ENCODE results near the gene LHX2.

DNA sequence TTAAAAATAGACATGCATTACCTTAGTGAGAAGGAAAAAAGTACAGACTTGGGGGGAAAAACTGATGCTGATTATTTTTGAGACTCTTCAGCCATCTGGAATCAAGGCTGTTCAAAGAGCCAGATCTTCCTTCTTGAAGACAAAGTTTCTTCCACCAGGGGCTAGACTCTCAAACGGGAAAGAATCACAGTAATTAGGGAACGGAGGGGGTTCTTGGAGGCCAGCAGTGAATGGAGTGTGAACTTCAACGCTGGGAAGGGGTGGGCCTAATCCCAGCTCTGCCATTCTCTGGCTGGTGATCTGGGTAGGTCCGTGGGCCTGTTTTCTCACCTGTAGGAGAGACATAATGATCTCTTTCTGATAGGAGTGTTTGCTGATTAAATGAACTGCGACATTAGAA lies 21.1 kb upstream of the LHX2 start:
- TF ChIP-seq, protein P1, sequence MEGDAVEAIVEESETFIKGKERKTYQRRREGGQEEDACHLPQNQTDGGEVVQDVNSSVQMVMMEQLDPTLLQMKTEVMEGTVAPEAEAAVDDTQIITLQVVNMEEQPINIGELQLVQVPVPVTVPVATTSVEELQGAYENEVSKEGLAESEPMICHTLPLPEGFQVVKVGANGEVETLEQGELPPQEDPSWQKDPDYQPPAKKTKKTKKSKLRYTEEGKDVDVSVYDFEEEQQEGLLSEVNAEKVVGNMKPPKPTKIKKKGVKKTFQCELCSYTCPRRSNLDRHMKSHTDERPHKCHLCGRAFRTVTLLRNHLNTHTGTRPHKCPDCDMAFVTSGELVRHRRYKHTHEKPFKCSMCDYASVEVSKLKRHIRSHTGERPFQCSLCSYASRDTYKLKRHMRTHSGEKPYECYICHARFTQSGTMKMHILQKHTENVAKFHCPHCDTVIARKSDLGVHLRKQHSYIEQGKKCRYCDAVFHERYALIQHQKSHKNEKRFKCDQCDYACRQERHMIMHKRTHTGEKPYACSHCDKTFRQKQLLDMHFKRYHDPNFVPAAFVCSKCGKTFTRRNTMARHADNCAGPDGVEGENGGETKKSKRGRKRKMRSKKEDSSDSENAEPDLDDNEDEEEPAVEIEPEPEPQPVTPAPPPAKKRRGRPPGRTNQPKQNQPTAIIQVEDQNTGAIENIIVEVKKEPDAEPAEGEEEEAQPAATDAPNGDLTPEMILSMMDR (IDR thresholded peaks at IDR 0.05) = no peak
- TF ChIP-seq POLR2A (IDR thresholded peaks at IDR 0.05) = no peak
